ENCODE data around the gene ARFGEF2.
A peak's percentile ranks its signal among the peaks of the same experiment; 100 is the strongest.
"Not testable (repeated sequence)": the region's sequence is repeated elsewhere in the genome, so short reads cannot be mapped to it uniquely, and the experiment has no call there.

ARFGEF2 gene

DNA sequence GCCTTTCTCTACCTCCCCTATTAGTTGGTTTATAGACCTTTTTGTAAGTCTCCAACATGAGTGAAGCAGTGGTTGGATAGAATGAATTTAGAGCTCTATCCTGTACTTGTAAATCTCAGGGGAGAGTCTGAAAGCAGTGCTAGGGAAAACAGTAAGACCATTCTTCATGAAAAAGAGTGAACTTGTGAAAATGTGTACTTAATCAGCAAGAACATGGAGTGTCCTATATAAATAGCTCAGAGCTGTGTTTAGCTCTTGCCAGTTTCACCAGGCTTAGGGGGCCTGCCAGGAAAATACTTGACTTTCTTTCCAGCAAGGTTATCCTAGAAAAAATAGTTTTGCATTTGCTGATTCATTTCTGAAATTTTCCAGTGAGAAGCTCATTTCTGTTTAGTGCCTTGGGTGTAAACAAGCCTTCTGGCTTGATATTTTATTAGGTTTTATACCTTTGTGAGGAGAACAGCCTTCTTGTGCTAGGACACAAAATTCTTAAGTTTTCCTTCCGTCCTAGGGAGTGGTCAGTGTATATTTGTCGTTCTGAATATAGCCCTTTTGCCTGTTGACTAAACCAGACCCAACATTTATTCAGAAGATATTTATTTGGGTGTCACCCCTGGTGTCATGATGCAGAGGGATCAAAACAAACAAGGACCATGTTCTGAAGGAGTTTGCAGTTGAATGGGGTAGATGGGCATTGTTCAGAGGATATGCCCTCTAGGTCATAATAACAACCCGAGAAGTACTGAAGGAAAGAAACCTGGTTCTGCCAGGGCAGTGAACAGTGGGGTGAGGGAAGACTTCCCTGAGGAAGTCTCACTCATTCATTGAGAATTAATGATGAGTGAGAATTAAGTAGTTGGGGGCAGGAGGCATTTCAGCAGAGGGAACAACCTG lies 7.6 kb downstream of the ARFGEF2 start:
- DNase-seq (ENCODE audit: low spot score): peak; percentile 21

- DNase-seq (ENCODE audit: low spot score): no peak
These were observed 8.5 kb downstream of the ARFGEF2 start for GRCh38 chr20:48930035-48930434.

GRCh38 chr20:48930878-48931277 lies 9.4 kb downstream of the ARFGEF2 start:
- DNase-seq (ENCODE audit: low spot score): no peak

GRCh38 chr20:48931527-48932374 lies 10.2 kb downstream of the ARFGEF2 start:
- DNase-seq (ENCODE audit: low spot score): no peak

GRCh38 chr20:48932375-48932941 lies 10.9 kb downstream of the ARFGEF2 start:
- DNase-seq (ENCODE audit: low spot score): no peak

DNA sequence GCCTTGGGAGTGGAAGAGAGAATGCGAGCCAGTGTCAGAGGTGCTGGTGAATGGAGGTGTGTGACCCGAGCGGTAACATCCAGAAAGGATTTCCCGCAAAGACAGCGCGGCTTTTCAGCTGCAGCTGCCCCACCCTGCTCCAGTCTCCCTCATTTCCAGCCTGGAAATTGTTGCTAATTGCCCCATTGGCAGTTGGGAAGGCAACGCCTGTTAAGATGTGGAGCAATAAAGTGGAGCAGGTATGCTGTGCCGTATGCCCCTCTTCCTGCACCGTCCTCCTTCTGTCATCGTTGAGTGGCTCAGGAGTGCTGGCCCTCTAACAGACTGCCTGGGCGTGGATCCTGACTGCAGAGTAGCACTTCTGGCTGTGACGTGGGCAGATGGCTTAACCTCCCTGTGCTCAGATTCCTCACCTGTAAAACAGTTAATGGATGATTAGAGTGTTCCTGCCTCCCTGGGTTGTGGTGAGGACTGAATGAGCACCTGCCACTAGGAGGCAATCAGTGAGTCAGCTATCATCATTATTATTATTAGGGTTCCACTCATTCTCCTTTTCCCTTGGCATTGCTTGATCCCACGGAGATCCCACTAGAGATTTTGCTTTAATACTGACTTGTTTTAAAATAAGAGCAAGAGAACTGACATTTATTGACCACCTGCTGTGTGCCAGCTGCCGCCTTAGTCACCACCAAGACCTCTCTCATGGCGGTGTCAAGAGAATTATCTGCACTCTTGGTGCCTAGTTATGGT lies 11.7 kb downstream of the ARFGEF2 start:
- DNase-seq (ENCODE audit: low spot score): no peak

DNA sequence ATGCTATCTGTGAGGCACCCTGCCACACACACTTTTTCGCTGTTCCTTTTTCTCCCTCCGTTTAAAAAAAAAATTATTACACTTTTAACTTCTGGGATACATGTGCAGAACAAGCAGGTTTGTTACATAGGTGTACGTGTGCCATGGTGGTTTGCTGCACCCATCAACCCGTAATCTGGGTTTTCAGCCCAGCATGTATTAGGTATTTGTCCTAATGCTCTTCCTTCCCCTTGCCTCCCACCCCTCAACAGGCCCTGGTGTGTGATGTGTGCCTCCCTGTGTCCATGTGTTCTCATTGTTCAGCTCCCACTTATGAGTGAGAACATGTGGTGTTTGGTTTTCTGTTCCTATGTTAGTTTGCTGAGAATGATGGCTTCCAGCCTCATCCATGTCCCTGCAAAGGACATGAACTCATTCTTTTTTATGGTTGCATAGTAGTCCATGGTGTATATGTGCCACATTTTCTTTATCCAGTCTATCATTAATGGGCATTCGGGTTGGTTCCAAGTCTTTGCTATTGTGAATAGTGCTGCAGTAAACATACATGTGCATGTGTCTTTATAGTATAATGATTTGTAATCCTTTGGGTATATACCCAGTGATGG lies 12.9 kb downstream of the ARFGEF2 start:
- DNase-seq (ENCODE audit: low spot score): not testable (repeated sequence)

DNA sequence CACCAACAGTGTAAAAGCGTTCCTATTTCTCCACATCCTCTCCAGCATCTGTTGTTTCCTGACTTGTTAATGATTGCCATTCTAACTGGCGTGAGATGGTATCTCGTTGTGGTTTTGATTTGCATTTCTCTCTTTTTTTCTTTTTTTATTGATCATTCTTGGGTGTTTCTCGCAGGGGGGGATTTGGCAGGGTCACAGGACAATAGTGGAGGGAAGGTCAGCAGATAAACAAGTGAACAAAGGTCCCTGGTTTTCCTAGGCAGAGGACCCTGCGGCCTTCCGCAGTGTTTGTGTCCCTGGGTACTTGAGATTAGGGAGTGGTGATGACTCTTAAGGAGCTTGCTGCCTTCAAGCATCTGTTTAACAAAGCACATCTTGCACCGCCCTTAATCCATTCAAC lies 13.5 kb downstream of the ARFGEF2 start:
- not testable (repeated sequence) for DNase-seq (ENCODE audit: low spot score)

- not testable (repeated sequence) for DNase-seq (ENCODE audit: low spot score)
These were observed 14.7 kb downstream of the ARFGEF2 start for GRCh38 chr20:48936178-48936577.

- DNase-seq (ENCODE audit: low spot score): no peak
These were observed 16.2 kb downstream of the ARFGEF2 start for GRCh38 chr20:48937674-48938073.

DNA sequence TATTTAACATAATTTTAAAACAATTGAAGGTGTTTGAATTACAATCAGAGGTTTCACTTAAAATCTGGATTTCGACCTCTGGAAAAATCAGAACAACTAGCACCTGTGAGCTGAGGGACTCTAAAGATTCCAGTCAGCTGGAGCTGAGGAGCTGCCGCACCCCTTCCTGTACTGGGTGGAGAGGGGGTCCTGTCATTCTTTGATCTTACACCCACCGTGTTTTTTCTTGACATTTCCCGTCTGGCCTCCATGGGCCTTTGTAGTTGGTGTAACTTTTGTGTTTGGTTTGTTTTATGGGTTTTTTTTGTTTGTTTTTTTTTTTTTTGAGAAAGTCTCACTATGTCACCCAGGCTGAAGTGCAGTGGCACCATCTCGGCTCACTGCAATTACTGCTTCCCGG lies 17.2 kb downstream of the ARFGEF2 start:
- DNase-seq (ENCODE audit: low spot score): no peak

DNA sequence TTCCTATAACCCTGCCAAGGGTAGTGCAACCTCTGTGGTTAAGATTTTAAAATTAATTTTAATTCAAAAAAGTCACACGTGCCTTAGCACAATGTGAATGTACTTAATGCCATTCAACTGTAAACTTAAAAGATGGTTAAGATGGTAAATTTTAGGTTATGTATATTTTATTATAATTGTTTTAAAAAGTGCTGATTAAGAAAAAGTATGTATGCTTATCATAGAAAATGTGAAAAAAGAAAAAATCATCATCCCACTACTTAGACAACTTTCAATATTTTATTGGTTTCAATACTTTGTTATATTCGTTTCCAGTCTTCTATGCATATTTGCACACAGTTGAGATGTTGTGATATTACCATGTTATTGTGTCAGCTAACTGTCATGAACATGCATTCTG lies 18.7 kb downstream of the ARFGEF2 start:
- DNase-seq (ENCODE audit: low spot score): no peak

DNA sequence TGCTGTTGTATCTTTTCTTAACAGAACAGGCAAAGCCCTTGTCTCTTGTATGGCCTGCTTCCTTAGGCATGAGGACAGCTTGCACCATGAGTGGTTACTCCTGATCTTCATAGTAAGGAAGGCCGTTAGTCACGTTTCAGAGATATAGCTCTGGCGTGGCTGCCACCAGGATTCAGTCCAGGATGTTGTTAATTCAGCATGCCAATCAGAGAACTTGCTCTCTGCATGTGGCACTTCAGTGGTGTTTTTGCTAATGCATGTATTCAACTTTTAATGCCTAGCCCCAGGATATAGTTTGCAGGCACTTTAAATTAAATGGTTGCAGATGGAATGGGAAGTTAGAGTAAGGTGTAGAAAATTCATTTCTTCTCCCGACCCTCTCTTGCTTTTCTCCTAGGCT lies 20.0 kb downstream of the ARFGEF2 start:
- DNase-seq (ENCODE audit: low spot score): no peak

DNA sequence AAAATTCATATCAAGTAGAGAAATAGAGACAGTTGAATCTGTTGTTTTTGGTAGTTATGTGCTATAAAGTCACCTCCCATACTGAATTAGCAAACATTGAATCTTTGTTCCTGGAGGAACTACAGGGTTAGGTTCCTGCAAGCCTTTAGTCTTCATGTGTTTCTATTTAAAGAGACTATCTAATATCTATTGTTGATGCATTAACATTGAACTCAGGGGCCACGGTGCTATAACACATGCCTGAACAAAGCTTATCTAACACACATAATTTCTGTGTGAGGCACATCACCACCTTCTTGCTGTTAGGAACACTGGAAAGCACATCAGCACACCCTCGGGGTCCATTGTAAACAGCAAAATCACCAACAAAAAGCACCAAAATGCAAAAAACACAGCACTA lies 21.2 kb downstream of the ARFGEF2 start:
- no peak for DNase-seq (ENCODE audit: low spot score)

GRCh38 chr20:48944663-48945297 lies 23.3 kb downstream of the ARFGEF2 start:
- DNase-seq (ENCODE audit: low spot score): no peak

- no peak for DNase-seq (ENCODE audit: low spot score)
These were observed 24.5 kb downstream of the ARFGEF2 start for GRCh38 chr20:48945840-48946514.

- DNase-seq (ENCODE audit: low spot score): no peak
These were observed 27.1 kb downstream of the ARFGEF2 start for GRCh38 chr20:48948612-48949011.

DNA sequence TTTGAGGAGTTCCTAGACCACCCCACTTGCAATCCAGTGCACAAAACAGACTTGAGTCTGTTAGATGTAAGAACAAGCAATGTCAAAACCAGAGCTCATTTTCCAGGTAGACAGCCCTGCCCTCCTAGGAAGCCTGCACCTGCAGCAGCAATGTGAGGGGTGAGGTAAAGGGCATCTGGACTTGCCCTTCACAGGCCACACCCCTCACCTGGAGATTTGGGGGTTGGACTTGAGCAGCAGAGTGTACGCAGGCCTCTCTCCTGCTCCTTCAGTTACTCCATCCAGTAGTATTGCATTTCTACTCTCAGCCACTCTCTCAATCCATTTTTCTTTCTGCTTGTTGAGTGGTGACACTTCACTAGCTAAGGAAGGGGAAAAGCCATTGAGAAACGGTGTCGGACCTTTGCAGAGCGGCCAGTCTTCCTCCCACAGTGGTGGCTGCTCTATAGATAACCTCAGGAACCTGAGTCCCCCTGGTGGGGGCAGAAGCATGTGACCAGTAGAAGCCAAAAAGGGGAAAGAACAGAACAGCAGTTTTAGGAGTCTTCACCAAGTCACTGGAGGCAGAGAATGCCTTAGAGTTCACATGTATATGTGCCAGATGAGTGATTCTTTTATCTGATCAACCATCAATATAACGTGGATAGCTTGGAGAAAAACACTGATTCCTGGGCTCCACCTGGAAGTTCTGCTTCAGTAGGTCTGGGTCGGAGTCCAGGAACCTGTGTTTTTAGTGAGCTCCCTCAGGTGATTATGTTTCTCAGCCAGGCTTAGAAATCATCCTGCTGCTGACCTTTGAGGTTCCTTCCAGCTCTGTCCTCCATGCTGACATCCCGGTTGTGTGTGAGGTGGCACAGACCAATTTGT lies 28.0 kb downstream of the ARFGEF2 start:
- no peak for DNase-seq (ENCODE audit: low spot score)

- DNase-seq (ENCODE audit: low spot score): no peak
These were observed 29.5 kb downstream of the ARFGEF2 start for GRCh38 chr20:48951041-48951440.

Data from Ammon's horn (tissue), 1 donor.